Sigmoid colon (tissue), 7 donors: ENCODE results near the gene RELB. TPM values are rescaled to one million over a fixed set of nuclear protein-coding genes. Genes with fewer than 3 reads are reported as not detected.

Source experiments
- DNase-seq: peaks from one replicate; pipeline ENCODE4 v3.0.0-alpha.2; 2019
- H3K27ac ChIP-seq, 4 donors: fragments of 200-600 bp; sonication (generic); one replicate each; pipeline ENCODE4 v1.5.1; 2016 to 2019; ENCODE audit warnings: mild to moderate bottlenecking in 1 of 4
- H3K27me3 ChIP-seq, 3 donors: fragments of 200-600 bp; sonication (generic); one replicate each; pipeline ENCODE4 v1.5.1; 2019; ENCODE audit warnings: mild to moderate bottlenecking in 1 of 3
- H3K36me3 ChIP-seq, 4 donors: fragments of 200-600 bp; sonication (generic); one replicate each; pipeline ENCODE4 v1.5.1; 2016 to 2019
- H3K4me1 ChIP-seq, 4 donors: fragments of 200-600 bp; sonication (generic); one replicate each; pipeline ENCODE4 v1.5.1; 2017 to 2019
- H3K4me3 ChIP-seq, 4 donors: fragments of 200-600 bp; sonication (generic); one replicate each; pipeline ENCODE4 v1.5.1; 2017 to 2019; ENCODE audit warnings: mild to moderate bottlenecking in 2 of 4, moderate library complexity in 1 of 4
- H3K9me3 ChIP-seq, 4 donors: fragments of 200-600 bp in 3 of 4; sonication (generic) in 3 of 4; one replicate each; pipeline versions ENCODE4 v1.5.1 to v1.6.1; 2013 to 2019
- CTCF ChIP-seq, 4 experiments: fragments of 450-650 bp in 3 of 4; fragments of 200-600 bp in 1 of 4; IDR thresholded peaks; one replicate each; pipeline ENCODE4 v1.5.1; 2016 to 2019; ENCODE audit warnings: antibody characterized with exemption in 4 of 4, mild to moderate bottlenecking in 3 of 4, moderate library complexity in 2 of 4
- EP300 ChIP-seq, 4 donors: sonication (generic); formaldehyde crosslinking; IDR thresholded peaks; one replicate each; pipeline ENCODE4 v1.6.1; 2017; ENCODE audit warnings: antibody characterized with exemption in 4 of 4
- POLR2A ChIP-seq, 2 donors: fragments of 450-650 bp; IDR thresholded peaks; one replicate each; pipeline ENCODE4 v1.6.1; 2016; ENCODE audit warnings: antibody characterized with exemption in 2 of 2, mild to moderate bottlenecking in 2 of 2, moderate library complexity in 2 of 2
- POLR2AphosphoS5 ChIP-seq, 4 donors: sonication (generic); formaldehyde crosslinking; IDR thresholded peaks; one replicate each; pipeline ENCODE4 v1.6.1; 2017; ENCODE audit warnings: antibody characterized with exemption in 4 of 4
- whole genome bisulfite sequencing, 2 donors: extraction: QIAGEN DNeasy Blood & Tissue Kit; methylation state at CpG; one replicate each; pipeline ENCODE4 v1.1.7; 2013; 5-methylcytosine and 5-hydroxymethylcytosine counted together
- intact Hi-C: fragments of 100-400 bp; cut with DNase I; formaldehyde crosslinking; loops from one replicate; pipeline ENCODE4 v1.15.1; 2023
- polyA plus RNA-seq, 3 donors: library from polyadenylated mRNA; stranded (reverse); fragments of 200-250 nt; gene quantifications; one replicate each; pipeline ENCODE4 v1.2.3, GENCODE V29; 2013
- total RNA-seq, 4 donors: library from RNA; depleted of rRNA; stranded (reverse); fragments of >200 nt; gene quantifications; one replicate each; pipeline ENCODE4 v1.1.0, GENCODE V29; 2016
- donor health status: healthy with polysubstance abuse.
- donor health status: Bipolar disorder and iron deficiency.
- donor health status: healthy.

The RELB gene
- total and polyA plus RNA-seq, 7 donors = 3.2 to 50.2 (median 16.7) TPM

GRCh38 chr19:45051929-45052579 is 50.8 kb downstream of the RELB start:
- H3K27ac ChIP-seq = no peak overlapping the region
- H3K4me1 ChIP-seq = peaks cover 0 to 25% (median 19%) of the 10 kb centered on the region in 4 donors
- no peaks in the 10 kb centered on the region for H3K9me3 ChIP-seq
- no peak overlapping the region for H3K4me3 ChIP-seq
- intact Hi-C loops = no loop called here
- 15 to 56% methylated on average over 9 of the region's 9 CpGs for WGBS, 2 donors
- peaks cover 40 to 60% (median 49%) of the 10 kb centered on the region in 4 donors for H3K36me3 ChIP-seq
- DNase-seq = no peak
- TF ChIP-seq POLR2AphosphoS5 (IDR thresholded peaks at IDR 0.05) (no peak), EP300 (IDR thresholded peaks at IDR 0.05) (no peak), CTCF (IDR thresholded peaks at IDR 0.05) (no peak), POLR2A (IDR thresholded peaks at IDR 0.05) (no peak)
- no peaks in the 10 kb centered on the region for H3K27me3 ChIP-seq

DNA sequence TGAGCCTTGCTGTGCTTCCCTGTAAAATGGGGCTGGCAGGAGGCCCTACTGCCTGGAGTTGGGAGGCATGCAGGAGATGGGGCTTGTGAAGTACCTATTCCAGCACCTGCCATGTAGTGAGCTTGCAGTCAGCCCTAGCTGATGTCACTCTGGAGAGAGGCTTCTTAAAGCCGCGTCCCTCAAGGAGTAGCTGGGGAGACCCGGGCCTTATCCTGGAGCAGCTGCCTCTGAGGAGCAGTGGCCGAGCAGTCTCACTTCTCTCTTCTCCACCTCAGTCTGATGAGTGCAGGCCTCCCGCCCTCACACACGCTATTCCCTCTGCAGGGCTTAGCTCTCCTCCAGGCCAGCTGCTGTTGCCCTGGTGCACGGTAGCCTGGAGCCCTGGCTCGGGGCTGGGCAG is 55.6 kb downstream of the RELB start:
- Histone ChIP-seq H3K36me3 (peaks cover 78 to 100% (median 91%) of the 10 kb centered on the region in 4 donors), H3K4me1 (no peaks in the 10 kb centered on the region), H3K4me3 (no peak overlapping the region), H3K27me3 (no peaks in the 10 kb centered on the region), H3K9me3 (no peaks in the 10 kb centered on the region), H3K27ac (no peak overlapping the region)
- no peak for DNase-seq
- whole genome bisulfite sequencing, 2 donors = 79 to 90% methylated on average over 8 of the region's 8 CpGs
- intact Hi-C loops = no loop called here
- TF ChIP-seq EP300 (IDR thresholded peaks at IDR 0.05) (no peak), POLR2AphosphoS5 (IDR thresholded peaks at IDR 0.05) (no peak), CTCF (IDR thresholded peaks at IDR 0.05) (no peak), POLR2A (IDR thresholded peaks at IDR 0.05) (no peak)

DNA sequence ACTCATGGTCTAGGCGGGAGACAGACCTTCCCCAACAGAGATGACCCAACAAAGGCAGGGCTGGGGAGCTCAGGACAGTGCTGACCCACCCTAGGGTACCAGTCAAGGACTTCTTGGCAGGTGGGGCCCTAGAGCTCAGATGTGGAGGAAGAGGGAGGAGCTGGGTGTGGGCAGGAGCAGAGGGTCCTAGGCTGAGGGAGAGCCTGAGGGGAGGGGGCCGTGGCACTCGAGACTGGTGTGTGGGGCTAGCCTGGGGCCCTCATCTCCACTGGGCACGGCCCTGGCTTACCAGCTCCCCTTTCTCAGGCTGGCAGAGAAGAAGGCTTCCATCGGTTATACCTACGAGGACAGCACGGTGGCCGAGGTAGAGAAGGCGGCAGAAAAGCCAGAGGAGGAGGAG is 56.2 kb downstream of the RELB start:
- no peaks in the 10 kb centered on the region for H3K27me3 ChIP-seq
- intact Hi-C loops = no loop called here
- H3K27ac ChIP-seq = no peak overlapping the region
- TF ChIP-seq CTCF (IDR thresholded peaks at IDR 0.05) (no peak), POLR2A (IDR thresholded peaks at IDR 0.05) (no peak), POLR2AphosphoS5 (IDR thresholded peaks at IDR 0.05) (no peak), EP300 (IDR thresholded peaks at IDR 0.05) (no peak)
- peaks cover 78 to 100% (median 92%) of the 10 kb centered on the region in 4 donors for H3K36me3 ChIP-seq
- no peaks in the 10 kb centered on the region for H3K4me1 ChIP-seq
- DNase-seq = no peak
- no peaks in the 10 kb centered on the region for H3K9me3 ChIP-seq
- 92% methylated on average over 9 of the region's 9 CpGs for WGBS, 2 donors
- no peak overlapping the region for H3K4me3 ChIP-seq

GRCh38 chr19:45058622-45059159 is 57.4 kb downstream of the RELB start:
- H3K4me1 ChIP-seq = no peaks in the 10 kb centered on the region
- WGBS, 2 donors = 83 to 90% methylated on average over 14 of the region's 14 CpGs
- H3K27ac ChIP-seq = no peak overlapping the region
- H3K9me3 ChIP-seq = no peaks in the 10 kb centered on the region
- H3K36me3 ChIP-seq = peaks cover 70 to 99% (median 85%) of the 10 kb centered on the region in 4 donors
- intact Hi-C loops = no loop called here
- TF ChIP-seq POLR2AphosphoS5 (IDR thresholded peaks at IDR 0.05) (no peak), POLR2A (IDR thresholded peaks at IDR 0.05) (no peak), CTCF (IDR thresholded peaks at IDR 0.05) (no peak), EP300 (IDR thresholded peaks at IDR 0.05) (no peak)
- H3K4me3 ChIP-seq = no peak overlapping the region
- no peak for DNase-seq
- no peaks in the 10 kb centered on the region for H3K27me3 ChIP-seq
